ENCODE results near the gene ETNK2.

DNA sequence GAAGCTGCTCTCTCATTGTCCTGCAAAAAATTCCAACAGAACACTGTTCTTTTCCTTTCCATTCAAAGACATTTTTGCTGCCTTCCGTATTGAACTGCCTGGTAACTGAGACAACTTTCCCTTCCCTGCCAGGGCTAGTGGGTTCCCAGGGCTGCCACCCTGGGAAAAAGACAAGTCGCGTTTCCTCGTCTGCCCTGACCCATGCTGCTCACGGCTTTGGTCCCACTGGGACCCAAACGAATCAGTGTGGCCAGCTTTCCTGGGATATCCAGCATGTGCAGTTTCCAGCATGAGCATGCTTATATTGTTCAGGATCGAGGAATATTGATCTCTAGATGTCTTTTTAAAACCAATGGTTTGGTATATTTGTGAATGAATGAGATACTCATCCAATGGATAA, 60.8 kb downstream of the ETNK2 start:
- no peak for TF ChIP-seq POLR2A (IDR thresholded peaks at IDR 0.05)
- TF ChIP-seq EP300 (IDR thresholded peaks at IDR 0.05) = no peak
- TF ChIP-seq, protein P1, sequence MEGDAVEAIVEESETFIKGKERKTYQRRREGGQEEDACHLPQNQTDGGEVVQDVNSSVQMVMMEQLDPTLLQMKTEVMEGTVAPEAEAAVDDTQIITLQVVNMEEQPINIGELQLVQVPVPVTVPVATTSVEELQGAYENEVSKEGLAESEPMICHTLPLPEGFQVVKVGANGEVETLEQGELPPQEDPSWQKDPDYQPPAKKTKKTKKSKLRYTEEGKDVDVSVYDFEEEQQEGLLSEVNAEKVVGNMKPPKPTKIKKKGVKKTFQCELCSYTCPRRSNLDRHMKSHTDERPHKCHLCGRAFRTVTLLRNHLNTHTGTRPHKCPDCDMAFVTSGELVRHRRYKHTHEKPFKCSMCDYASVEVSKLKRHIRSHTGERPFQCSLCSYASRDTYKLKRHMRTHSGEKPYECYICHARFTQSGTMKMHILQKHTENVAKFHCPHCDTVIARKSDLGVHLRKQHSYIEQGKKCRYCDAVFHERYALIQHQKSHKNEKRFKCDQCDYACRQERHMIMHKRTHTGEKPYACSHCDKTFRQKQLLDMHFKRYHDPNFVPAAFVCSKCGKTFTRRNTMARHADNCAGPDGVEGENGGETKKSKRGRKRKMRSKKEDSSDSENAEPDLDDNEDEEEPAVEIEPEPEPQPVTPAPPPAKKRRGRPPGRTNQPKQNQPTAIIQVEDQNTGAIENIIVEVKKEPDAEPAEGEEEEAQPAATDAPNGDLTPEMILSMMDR (IDR thresholded peaks at IDR 0.05) = no peak
- TF ChIP-seq POLR2AphosphoS5 (IDR thresholded peaks at IDR 0.05) = no peak

Measured in sigmoid colon (tissue), 4 donors.